ENCODE measurements around the gene SPINK13. TPM values are rescaled to one million over a fixed set of nuclear protein-coding genes. Genes with fewer than 3 reads are reported as not detected.

The SPINK13 gene
- total RNA-seq, 3 donors from 2014 or later = 0.48 TPM; not detected in 2

GRCh38 chr5:148230240-148230639 is 38.4 kb upstream of the SPINK13 start:
- H3K27me3 ChIP-seq = no peaks in the 10 kb centered on the region
- no peak overlapping the region for H3K27ac ChIP-seq
- no peak for DNase-seq (ENCODE audit: low spot score in 2 of 2)
- no peaks in the 10 kb centered on the region for H3K9me3 ChIP-seq
- intact Hi-C loops (cut with DNase I; ENCODE audit: low total_unique reads) = no loop called here
- TF ChIP-seq POLR2AphosphoS5 (IDR thresholded peaks at IDR 0.05) (no peak), CTCF (IDR thresholded peaks at IDR 0.05) (no peak), POLR2A (IDR thresholded peaks at IDR 0.05) (no peak)
- no peaks in the 10 kb centered on the region for H3K4me1 ChIP-seq
- H3K36me3 ChIP-seq = no peaks in the 10 kb centered on the region
- H3K4me3 ChIP-seq = no peak overlapping the region

- TF ChIP-seq POLR2AphosphoS5 (IDR thresholded peaks at IDR 0.05) (no peak), CTCF (IDR thresholded peaks at IDR 0.05) (no peak), POLR2A (IDR thresholded peaks at IDR 0.05) (no peak)
- no peaks in the 10 kb centered on the region for H3K4me1 ChIP-seq
- no peak overlapping the region for H3K4me3 ChIP-seq
- H3K36me3 ChIP-seq = no peaks in the 10 kb centered on the region
- no peaks in the 10 kb centered on the region for H3K9me3 ChIP-seq
- intact Hi-C loops (cut with DNase I; ENCODE audit: low total_unique reads) = no loop called here
- no peaks in the 10 kb centered on the region for H3K27me3 ChIP-seq
- no peak for DNase-seq (ENCODE audit: low spot score in 2 of 2)
- no peak overlapping the region for H3K27ac ChIP-seq
Observed at GRCh38 chr5:148237785-148238417, 30.7 kb upstream of the SPINK13 start.

- TF ChIP-seq POLR2AphosphoS5 (IDR thresholded peaks at IDR 0.05) = no peak
- TF ChIP-seq CTCF (IDR thresholded peaks at IDR 0.05) = no peak
- TF ChIP-seq POLR2A (IDR thresholded peaks at IDR 0.05) = no peak
- intact Hi-C loops (cut with DNase I; ENCODE audit: low total_unique reads) = no loop called here
- no peak within 1 kb of the TSS for H3K4me3 ChIP-seq
- no peak for DNase-seq (ENCODE audit: low spot score in 2 of 2)
- no peaks in the 10 kb centered on the region for H3K4me1 ChIP-seq
- no peaks in the 10 kb centered on the region for H3K9me3 ChIP-seq
- H3K27ac ChIP-seq = no peak within 1 kb of the TSS
- H3K36me3 ChIP-seq = no peaks in the 10 kb centered on the region
- H3K27me3 ChIP-seq = no peaks in the 10 kb centered on the region
Observed at GRCh38 chr5:148238418-148238794, 30.2 kb upstream of the SPINK13 start, which contains the start of gene MARCOL. Gene MARCOL, plus strand, starts transcription at chr5:148238525. Its CDS starts 73 bp downstream, at chr5:148238598.

- TF ChIP-seq POLR2A (IDR thresholded peaks at IDR 0.05) (no peak), CTCF (IDR thresholded peaks at IDR 0.05) (no peak), POLR2AphosphoS5 (IDR thresholded peaks at IDR 0.05) (no peak)
- H3K36me3 ChIP-seq = no peaks in the 10 kb centered on the region
- intact Hi-C loops (cut with DNase I; ENCODE audit: low total_unique reads) = no loop called here
- H3K4me1 ChIP-seq = no peaks in the 10 kb centered on the region
- H3K27ac ChIP-seq = no peak overlapping the region
- no peak overlapping the region for H3K4me3 ChIP-seq
- H3K27me3 ChIP-seq = no peaks in the 10 kb centered on the region
- no peak for DNase-seq (ENCODE audit: low spot score in 2 of 2)
- no peaks in the 10 kb centered on the region for H3K9me3 ChIP-seq
Observed at GRCh38 chr5:148248894-148249293, 19.7 kb upstream of the SPINK13 start.

- Histone ChIP-seq H3K36me3 (no peaks in the 10 kb centered on the region), H3K27ac (no peak overlapping the region), H3K4me1 (no peaks in the 10 kb centered on the region), H3K9me3 (peaks cover 15 to 39% of the 10 kb centered on the region in 2 donors), H3K4me3 (no peak overlapping the region), H3K27me3 (no peaks in the 10 kb centered on the region)
- intact Hi-C loops (cut with DNase I; ENCODE audit: low total_unique reads) = no loop called here
- TF ChIP-seq POLR2AphosphoS5 (IDR thresholded peaks at IDR 0.05) = no peak
- no peak for TF ChIP-seq CTCF (IDR thresholded peaks at IDR 0.05)
- no peak for TF ChIP-seq POLR2A (IDR thresholded peaks at IDR 0.05)
- no peak for DNase-seq (ENCODE audit: low spot score in 2 of 2)
Observed at GRCh38 chr5:148255456-148255855, 13.1 kb upstream of the SPINK13 start.
